Adrenal gland (tissue), 12 donors: Measurements from ENCODE around the gene TCF12. TPM values are rescaled to one million over a fixed set of nuclear protein-coding genes. Genes with fewer than 3 reads are reported as not detected.

Experiments used
- DNase-seq, 7 donors: peaks; one replicate each; pipeline ENCODE4 v3.0.0-alpha.2; 2019 to 2020
- H3K27ac ChIP-seq, 5 donors: fragments of 200-600 bp; sonication (generic) in 4 of 5; 1 replicate in 3 of 5; 2 replicates in 2 of 5; pipeline versions ENCODE4 v1.5.1 to v1.8.0; 2016 to 2020; ENCODE audit warnings: mild to moderate bottlenecking in 1 of 5
- H3K27me3 ChIP-seq: fragments of 200-600 bp; 2 replicates; pipeline ENCODE4 v1.8.0; 2021
- H3K36me3 ChIP-seq, 2 donors: fragments of 200-600 bp; replicated peaks in 1 of 2; 1 replicate in 1 of 2; 2 replicates in 1 of 2; pipeline versions ENCODE4 v1.5.1 to v1.8.0; 2018 to 2022
- H3K4me1 ChIP-seq, 2 donors: fragments of 200-600 bp; replicated peaks in 1 of 2; 1 replicate in 1 of 2; 2 replicates in 1 of 2; pipeline versions ENCODE4 v1.5.1 to v1.8.0; 2018 to 2021
- H3K4me3 ChIP-seq, 4 donors: fragments of 200-600 bp; sonication (generic) in 3 of 4; one replicate each; pipeline ENCODE4 v1.5.1; 2016 to 2018
- H3K9me3 ChIP-seq, 3 donors: fragments of 200-600 bp; sonication (generic) in 1 of 3; replicated peaks in 1 of 3; 1 replicate in 2 of 3; 2 replicates in 1 of 3; pipeline versions ENCODE4 v1.5.1 to v1.8.0; 2016 to 2021
- POLR2A ChIP-seq, 2 donors: fragments of 450-650 bp; IDR thresholded peaks; one replicate each; pipeline ENCODE4 v1.6.1; 2017; ENCODE audit warnings: antibody characterized with exemption in 2 of 2, mild to moderate bottlenecking in 2 of 2, moderate library complexity in 1 of 2
- WGBS, 4 donors: extraction: QIAGEN DNeasy Blood & Tissue Kit in 2 of 4; methylation state at CpG; one replicate each; pipeline versions ENCODE4 v1.1.5 to v1.1.7; 2013 to 2017; 5-methylcytosine and 5-hydroxymethylcytosine counted together
- intact Hi-C, 2 donors: fragments of 100-400 bp; cut with DNase I; formaldehyde crosslinking; loops; one replicate each; pipeline versions ENCODE4 v1.14.1 to v1.15.0; 2022 to 2023
- polyA plus RNA-seq, 3 donors: library from polyadenylated mRNA; stranded (reverse); fragments of 200-250 nt in 2 of 3; fragments of 350-450 nt in 1 of 3; fragmentation: Illumina TruSeq in 1 of 3; extraction: RNeasy Lipid Tissue Mini Kit (QIAGEN cat#74804) in 1 of 3; gene quantifications; one replicate each; pipeline ENCODE4 v1.2.3, GENCODE V29; 2013 to 2014
- total RNA-seq, 9 donors: library from RNA; depleted of rRNA in 4 of 9; stranded (reverse); fragments of >200 nt in 4 of 9; fragments of 120-200 nt in 1 of 9; fragmentation: NEBNext Ultra II Directional in 1 of 9; extraction: Animal tissue kit (Norgen Biotek cat#: 25700) in 1 of 9; gene quantifications; one replicate each; pipeline versions ENCODE4 v1.1.0 to v1.2.4, GENCODE V29; 2013 to 2023
- TF ChIP-seq, protein P1 (sequence below), 6 experiments: fragments of 450-650 bp in 4 of 6; fragments of 200-600 bp in 2 of 6; sonication (generic) in 1 of 6; IDR thresholded peaks; 1 replicate in 5 of 6; 2 replicates in 1 of 6; pipeline versions ENCODE4 v1.5.1 to v1.8.0; 2016 to 2021; ENCODE audit warnings: antibody characterized with exemption in 6 of 6, mild to moderate bottlenecking in 2 of 6, moderate library complexity in 1 of 6
- donor health status: healthy with polysubstance abuse.
- donor health status: Bipolar disorder and iron deficiency.
- donor health status: DM: yes; HTN: yes; CAD: no.
- donor health status: DM: no; HTN: no; CAD: no.
- donor health status: DM: no; HTN: no; CAD: no.
- donor health status: DM: yes; HTN: yes; CAD: no.

The TCF12 gene
- total and polyA plus RNA-seq, 12 donors: 7.6 to 121 (median 75.6) TPM

DNA sequence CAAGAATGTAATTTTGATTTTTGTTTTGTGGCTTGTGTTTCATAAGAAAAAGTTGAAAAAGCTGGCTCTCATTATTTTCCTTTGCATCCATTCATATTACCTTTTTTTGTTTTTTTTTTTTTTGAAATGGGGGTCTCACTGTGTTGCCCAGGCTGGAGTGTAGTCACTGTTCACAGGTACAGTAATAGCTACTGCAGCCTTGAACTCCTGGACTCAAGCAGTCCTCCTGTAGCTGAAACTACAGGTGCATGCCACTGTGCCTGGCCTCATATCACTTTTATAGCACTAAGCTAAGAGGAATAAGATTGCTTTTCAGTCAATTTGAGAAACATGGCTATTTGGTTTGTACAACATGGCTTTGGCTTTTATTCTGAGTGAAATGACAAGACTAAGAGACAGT is 49.8 kb downstream of the TCF12 start:
- H3K36me3 ChIP-seq: no peaks in the 10 kb centered on the region
- H3K9me3 ChIP-seq: no peaks in the 10 kb centered on the region
- H3K27ac ChIP-seq: no peak overlapping the region
- no peak for DNase-seq
- intact Hi-C loops: no loop called here
- TF ChIP-seq, protein P1, sequence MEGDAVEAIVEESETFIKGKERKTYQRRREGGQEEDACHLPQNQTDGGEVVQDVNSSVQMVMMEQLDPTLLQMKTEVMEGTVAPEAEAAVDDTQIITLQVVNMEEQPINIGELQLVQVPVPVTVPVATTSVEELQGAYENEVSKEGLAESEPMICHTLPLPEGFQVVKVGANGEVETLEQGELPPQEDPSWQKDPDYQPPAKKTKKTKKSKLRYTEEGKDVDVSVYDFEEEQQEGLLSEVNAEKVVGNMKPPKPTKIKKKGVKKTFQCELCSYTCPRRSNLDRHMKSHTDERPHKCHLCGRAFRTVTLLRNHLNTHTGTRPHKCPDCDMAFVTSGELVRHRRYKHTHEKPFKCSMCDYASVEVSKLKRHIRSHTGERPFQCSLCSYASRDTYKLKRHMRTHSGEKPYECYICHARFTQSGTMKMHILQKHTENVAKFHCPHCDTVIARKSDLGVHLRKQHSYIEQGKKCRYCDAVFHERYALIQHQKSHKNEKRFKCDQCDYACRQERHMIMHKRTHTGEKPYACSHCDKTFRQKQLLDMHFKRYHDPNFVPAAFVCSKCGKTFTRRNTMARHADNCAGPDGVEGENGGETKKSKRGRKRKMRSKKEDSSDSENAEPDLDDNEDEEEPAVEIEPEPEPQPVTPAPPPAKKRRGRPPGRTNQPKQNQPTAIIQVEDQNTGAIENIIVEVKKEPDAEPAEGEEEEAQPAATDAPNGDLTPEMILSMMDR (IDR thresholded peaks at IDR 0.05): no peak
- TF ChIP-seq POLR2A (IDR thresholded peaks at IDR 0.05): no peak
- no peak overlapping the region for H3K4me3 ChIP-seq
- H3K4me1 ChIP-seq: peaks cover 11 to 62% of the 10 kb centered on the region in 2 donors
- H3K27me3 ChIP-seq: no peaks in the 10 kb centered on the region

DNA sequence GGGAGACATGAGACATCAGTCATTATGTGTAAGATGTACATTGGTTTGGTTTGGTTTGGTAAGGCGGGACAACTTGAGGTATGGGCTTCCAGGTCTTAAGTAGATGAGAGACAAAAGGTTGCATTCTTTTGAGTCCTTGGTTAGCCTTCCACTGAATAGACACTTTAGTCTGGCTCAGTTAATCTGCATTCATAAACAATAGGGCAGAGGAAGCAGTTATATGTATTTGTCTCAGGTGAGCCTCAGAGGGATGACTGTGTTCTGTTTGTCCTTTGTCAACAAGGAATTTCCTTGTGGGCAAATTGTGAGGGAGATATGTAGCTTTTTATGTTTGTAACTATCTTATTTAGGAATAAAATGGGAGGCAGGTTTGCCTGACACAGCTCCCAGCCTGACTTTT is 50.4 kb downstream of the TCF12 start:
- peaks cover 8 to 60% of the 10 kb centered on the region in 2 donors for H3K4me1 ChIP-seq
- WGBS, 4 donors: 88 to 100% (median 98%) methylated on average over 1 of the region's 1 CpG
- H3K4me3 ChIP-seq: no peak overlapping the region
- H3K9me3 ChIP-seq: no peaks in the 10 kb centered on the region
- no peak for DNase-seq
- TF ChIP-seq, protein P1 (IDR thresholded peaks at IDR 0.05): no peak
- no peak for TF ChIP-seq POLR2A (IDR thresholded peaks at IDR 0.05)
- intact Hi-C loops: no loop called here
- no peak overlapping the region for H3K27ac ChIP-seq
- H3K36me3 ChIP-seq: no peaks in the 10 kb centered on the region
- H3K27me3 ChIP-seq: no peaks in the 10 kb centered on the region

DNA sequence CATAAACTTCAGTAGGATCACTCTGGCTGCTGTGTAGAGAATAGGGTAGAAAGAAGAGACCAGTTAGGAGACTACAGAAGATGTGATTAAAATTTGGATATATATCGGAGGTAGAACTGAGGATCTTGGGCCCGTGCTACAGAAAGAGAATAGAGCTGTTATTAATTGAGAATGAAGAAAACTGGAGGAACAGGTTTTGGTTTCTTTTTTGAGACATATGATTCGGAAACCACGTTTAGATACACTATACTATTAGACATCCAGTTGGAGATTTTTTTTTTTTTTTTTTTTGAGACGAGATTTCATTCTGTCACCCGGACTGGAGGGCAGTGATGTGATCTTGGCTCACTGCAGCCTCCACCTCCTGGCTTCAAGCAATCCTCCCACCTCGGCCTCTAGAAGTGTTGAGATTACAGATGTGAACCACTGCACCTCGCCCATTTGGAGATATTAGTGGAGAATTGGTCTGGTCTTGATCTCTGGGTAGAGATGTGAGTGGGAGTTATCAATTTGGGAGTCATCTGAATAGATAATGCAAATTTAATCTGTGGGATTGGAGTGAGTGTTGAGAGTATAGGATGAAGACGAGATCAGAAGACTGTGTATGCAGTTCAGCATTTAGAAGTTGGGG is 50.9 kb downstream of the TCF12 start:
- TF ChIP-seq, protein P1 (IDR thresholded peaks at IDR 0.05): no peak
- no peak for TF ChIP-seq POLR2A (IDR thresholded peaks at IDR 0.05)
- 81 to 85% (median 84%) methylated on average over 9 of the region's 9 CpGs for WGBS, 4 donors
- Histone ChIP-seq H3K27me3 (no peaks in the 10 kb centered on the region), H3K4me3 (no peak overlapping the region), H3K9me3 (no peaks in the 10 kb centered on the region), H3K36me3 (no peaks in the 10 kb centered on the region), H3K27ac (no peak overlapping the region), H3K4me1 (peaks cover 2 to 59% of the 10 kb centered on the region in 2 donors)
- no peak for DNase-seq
- intact Hi-C loops: no loop called here

DNA sequence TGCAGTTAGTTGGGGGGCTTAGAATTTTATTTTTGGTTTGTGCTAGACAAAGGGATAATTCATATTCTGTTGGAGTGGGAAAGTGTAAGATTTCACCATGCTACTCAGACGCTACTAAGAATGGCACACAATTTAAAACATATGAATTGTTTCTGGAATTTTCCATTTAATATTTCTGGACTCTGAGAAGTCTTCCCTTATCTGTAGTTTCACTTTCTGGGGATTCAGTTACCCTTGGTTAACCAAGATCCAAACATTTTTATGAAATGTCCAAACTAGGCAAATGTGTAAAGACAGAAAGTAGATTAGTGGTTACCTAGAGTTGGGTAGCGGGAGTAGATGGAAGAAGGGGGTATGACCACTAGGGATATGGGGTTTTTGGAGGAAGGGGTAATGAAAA is 53.1 kb downstream of the TCF12 start:
- no peaks in the 10 kb centered on the region for H3K27me3 ChIP-seq
- H3K36me3 ChIP-seq: no peaks in the 10 kb centered on the region
- peak overlapping the region in 2 of 5 donors; percentile 6 to 27 for H3K27ac ChIP-seq
- H3K9me3 ChIP-seq: no peaks in the 10 kb centered on the region
- peaks cover 0 to 48% of the 10 kb centered on the region in 2 donors for H3K4me1 ChIP-seq
- H3K4me3 ChIP-seq: peak overlapping the region in 1 of 4 donors; percentile 6
- DNase-seq: no peak
- intact Hi-C loops: no loop called here
- WGBS, 4 donors: 77 to 87% (median 81%) methylated on average over 2 of the region's 2 CpGs
- TF ChIP-seq POLR2A (IDR thresholded peaks at IDR 0.05): no peak
- TF ChIP-seq, protein P1 (IDR thresholded peaks at IDR 0.05): no peak
